ENCODE data around the gene SEPTIN7. TPM values are rescaled to one million over a fixed set of nuclear protein-coding genes. Genes with fewer than 3 reads are reported as not detected.

Gene SEPTIN7
- total RNA-seq, 4 donors from 2014 or later: 141 to 319 (median 186) TPM

DNA sequence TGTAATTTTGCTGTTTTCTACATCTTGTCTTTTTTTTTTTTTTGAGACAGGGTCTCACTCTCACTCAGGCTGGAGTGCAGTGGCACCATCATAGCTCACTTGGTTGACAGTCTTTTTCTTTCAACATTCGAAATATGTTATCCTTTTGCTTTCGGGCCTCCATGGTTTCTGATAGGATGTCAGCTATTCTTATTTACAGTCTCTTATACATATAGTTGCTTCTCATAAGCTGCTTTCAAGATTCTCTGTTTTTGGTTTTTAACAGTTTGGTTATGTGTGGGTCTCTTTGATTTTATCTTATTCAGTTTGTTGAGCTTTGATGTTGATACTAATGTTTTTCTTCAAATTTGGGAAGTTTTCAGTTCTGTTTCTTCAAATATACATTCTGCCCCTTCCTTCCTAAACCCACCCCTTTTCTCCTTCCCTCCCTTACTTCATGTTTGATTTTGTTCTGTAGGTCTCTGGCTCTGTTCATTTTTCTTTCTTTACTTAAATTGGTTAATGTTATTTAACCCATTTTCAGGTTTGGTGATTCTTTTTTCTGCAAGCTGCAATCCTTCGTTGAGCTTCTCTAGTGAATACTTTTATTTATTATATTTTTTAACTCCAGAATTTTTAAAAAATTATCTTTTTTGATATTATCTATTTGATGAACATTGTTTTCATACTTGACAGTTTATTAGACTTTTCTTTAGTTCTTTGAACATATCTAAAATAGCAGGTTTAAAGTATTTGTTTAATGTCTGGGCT lies 19.3 kb downstream of the SEPTIN7 start:
- TF ChIP-seq, protein P1, sequence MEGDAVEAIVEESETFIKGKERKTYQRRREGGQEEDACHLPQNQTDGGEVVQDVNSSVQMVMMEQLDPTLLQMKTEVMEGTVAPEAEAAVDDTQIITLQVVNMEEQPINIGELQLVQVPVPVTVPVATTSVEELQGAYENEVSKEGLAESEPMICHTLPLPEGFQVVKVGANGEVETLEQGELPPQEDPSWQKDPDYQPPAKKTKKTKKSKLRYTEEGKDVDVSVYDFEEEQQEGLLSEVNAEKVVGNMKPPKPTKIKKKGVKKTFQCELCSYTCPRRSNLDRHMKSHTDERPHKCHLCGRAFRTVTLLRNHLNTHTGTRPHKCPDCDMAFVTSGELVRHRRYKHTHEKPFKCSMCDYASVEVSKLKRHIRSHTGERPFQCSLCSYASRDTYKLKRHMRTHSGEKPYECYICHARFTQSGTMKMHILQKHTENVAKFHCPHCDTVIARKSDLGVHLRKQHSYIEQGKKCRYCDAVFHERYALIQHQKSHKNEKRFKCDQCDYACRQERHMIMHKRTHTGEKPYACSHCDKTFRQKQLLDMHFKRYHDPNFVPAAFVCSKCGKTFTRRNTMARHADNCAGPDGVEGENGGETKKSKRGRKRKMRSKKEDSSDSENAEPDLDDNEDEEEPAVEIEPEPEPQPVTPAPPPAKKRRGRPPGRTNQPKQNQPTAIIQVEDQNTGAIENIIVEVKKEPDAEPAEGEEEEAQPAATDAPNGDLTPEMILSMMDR (IDR thresholded peaks at IDR 0.05; ENCODE audit: low read depth): no peak

DNA sequence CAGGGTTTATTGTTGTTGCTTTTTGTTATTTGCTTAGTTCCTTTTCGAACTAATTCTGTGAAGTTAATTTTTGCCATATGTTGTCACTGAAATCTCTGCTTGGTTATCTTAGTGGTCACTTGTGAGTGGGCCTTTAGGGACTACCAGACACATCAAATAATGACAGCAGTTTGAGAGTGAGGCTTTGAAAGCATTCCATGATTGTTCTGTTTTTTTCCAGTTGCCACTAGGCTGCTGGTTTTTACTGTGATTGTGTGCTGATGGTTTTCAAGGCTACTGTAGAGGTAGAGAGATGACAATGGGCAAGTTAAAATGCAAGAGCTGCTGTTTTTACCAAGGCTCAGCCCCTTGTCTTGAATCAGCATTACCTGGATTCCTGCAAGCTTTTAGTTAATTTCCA lies 20.0 kb downstream of the SEPTIN7 start:
- TF ChIP-seq, protein P1 (IDR thresholded peaks at IDR 0.05; ENCODE audit: low read depth): no peak

DNA sequence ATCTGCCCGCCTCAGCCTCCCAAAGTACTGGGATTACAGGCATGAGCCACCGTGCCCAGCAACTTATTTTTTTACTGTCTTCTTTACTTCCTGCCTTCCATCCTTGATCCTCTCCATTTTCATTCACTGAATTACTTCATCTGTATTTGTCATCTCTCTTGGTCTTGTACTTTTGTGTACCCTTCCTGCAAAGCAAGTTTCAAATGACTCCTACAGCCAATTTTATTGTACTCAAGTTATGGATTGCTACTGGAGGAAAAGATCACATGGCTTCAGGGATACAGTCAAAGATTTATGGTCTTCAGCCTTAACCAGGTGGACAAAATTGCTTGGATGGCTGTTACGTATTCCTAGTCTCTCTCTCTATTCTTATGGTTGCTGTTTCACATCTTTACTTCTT lies 22.6 kb downstream of the SEPTIN7 start:
- TF ChIP-seq, protein P1 (IDR thresholded peaks at IDR 0.05; ENCODE audit: low read depth): no peak

DNA sequence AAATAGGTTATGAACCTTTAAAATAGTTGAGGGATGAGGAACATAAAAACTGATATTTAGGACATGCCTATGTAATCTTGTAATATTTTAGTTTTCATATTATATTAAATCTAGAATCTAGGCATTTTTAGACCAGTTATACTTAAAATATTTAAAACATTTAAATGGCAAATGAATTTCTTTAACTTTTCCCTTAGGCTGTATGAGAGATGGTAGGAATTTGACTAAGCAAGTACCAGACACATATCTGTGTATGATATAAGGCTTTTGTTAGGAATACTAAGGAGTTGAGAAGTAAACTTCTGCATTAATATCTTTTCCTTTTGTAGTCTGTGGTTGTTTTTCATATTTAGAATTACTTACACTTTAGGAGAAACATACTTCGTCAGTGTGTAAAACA lies 25.1 kb downstream of the SEPTIN7 start:
- TF ChIP-seq, protein P1 (IDR thresholded peaks at IDR 0.05; ENCODE audit: low read depth): no peak

DNA sequence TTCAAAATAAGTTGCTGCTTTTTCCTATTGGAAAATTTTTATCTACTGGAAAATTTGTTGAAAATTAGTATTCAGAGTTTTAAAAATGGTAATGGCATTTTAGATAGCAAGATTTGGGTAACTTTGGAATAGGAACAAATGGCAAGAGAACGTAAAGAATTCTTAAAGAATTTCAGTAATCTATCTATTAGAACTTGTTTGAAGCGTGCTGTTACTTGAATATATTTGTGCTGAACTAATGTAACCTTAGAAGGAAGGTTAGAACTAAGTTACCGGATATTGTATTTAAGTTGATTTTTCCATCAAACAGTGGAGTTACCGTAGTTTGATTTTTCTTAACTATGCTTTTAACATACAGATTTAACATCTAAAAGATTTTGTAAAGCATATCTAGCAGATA lies 25.9 kb downstream of the SEPTIN7 start:
- TF ChIP-seq, protein P1 (IDR thresholded peaks at IDR 0.05; ENCODE audit: low read depth): no peak

DNA sequence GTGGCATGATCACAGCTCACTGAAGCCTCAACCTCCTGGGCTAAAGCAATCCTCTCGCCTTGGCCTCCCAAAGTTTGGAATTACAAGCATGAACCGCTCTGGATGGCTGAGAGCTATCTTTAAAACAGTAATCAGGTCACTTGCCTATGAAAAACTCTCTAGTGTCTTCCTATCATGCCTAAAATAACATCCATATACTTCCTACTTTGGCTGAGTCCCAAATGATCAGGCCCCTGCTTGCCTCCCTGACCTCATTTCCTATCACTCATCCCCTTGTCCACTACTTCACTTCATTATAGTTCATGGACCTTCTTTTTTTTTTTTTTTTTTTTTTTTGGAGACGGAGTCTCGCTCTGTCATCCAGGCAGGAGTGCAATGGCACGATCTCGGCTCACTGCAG lies 28.0 kb downstream of the SEPTIN7 start:
- TF ChIP-seq, protein P1 (IDR thresholded peaks at IDR 0.05; ENCODE audit: low read depth): no peak

DNA sequence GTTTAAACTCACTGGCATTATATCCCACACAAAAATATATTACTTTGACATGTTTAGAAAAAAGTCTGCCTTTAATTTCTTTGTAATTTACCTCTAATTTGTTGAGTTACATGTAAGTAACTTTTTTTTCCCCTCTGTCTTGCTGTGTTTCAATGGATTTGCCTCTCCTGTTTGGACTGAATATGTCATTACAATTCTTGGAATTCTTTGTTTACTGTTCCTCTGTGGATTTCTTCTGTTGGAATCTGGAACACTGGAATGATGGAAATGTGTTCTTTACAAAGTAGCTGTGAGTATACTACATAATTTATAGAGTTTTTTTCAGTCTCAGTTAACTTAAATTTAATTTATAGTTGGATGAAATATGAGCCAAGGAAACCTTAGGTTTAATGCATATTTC lies 30.4 kb downstream of the SEPTIN7 start:
- TF ChIP-seq, protein P1 (IDR thresholded peaks at IDR 0.05; ENCODE audit: low read depth): no peak
